GM18520 (cell line): ENCODE data around the gene UST.
A peak's percentile ranks its signal among the peaks of the same experiment; 100 is the strongest.
"Not testable (repeated sequence)": the region's sequence is repeated elsewhere in the genome, so short reads cannot be mapped to it uniquely, and the experiment has no call there.

Experiments used
- ATAC-seq: cut with Tn5 transposase; IDR thresholded peaks from one replicate; pipeline ENCODE4 v1.9.1; 2021; ENCODE audit not compliant: unreplicated experiment

The UST gene

DNA sequence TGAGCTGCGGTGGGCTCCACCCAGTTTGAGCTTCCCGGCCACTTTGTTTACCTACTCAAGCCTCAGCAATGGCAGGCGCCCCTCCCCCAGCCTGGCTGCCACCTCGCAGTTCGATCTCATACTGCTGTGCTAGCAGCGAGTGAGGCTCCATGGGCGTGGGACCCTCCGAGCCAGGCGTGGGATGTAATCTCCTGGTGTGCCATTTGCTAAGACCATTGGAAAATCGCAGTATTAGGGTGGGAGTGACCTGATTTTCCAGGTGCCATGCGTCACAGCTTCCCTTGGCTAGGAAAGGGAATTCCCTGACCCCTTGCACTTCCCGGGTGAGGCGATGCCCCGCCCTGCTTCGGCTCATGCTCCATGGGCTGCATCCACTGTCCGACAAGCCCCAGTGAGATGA, 117.3 kb downstream of the UST start:
- not testable (repeated sequence) for ATAC-seq

DNA sequence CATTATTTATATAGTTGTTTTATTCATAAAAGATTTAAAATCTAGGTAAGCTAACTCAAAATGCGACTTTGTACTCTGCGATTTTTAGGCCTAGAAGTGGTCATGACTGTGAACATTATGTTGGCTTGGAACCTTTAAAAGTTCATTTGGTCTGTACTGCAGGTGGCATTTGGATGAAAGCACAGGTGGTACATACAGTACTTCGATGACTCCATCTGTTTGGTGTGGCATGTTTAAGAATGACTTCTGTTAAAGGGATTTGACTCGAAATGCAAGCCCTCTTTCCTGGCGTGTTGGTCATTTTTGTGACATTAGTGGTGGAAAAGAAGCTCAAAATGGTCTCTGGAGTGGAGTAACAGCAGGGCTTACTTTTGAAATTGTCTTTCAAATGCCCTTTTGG, 118.1 kb downstream of the UST start:
- ATAC-seq, result no peak

DNA sequence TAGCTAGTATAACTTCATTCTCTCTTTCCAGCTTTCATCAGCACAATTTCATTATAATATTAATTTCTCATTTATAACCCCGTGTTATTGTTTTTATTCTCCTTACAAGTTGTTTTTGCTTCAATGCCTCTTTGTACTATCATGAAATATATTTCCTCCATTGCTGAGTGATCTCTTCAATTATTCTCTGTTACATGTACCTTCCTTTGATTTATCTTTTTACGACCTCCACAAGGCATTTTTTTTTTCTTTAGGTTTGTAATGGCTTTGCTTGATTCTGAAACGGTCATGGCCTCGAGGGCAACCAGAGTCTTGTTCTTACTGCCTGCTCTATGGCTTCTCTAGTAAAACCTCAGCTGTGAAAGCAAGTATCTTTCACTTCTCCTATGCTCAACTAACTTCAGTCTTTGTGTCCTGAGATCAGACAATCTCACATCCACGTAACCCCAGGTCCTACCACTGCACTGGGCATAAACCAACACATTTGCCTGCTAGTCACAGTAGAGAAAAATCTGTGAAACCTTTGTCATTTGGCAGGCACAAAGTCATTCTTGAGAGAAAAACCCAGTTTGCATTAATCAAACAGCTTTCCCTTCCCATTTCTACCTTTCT, 119.9 kb downstream of the UST start:
- peak; percentile 96 for ATAC-seq

DNA sequence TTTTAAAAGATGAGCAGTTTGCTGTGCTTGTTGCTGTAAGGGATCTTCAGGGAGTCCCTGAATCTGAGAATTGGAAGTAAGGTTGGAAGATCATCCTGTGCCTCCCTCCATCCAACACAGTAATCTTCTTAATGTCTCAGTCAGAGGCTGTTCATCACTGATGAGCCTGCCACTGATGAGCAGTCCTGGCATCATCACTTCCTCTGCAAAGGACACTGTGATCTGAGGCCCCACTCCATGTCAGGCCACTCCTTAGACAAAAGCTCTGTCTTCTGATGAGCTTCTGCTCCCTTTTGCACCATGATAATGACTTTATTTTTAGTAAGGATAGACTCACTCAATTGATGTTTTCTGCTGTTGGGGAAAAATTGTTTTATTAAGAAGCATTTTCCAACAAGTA, 121.0 kb downstream of the UST start:
- ATAC-seq, result no peak

DNA sequence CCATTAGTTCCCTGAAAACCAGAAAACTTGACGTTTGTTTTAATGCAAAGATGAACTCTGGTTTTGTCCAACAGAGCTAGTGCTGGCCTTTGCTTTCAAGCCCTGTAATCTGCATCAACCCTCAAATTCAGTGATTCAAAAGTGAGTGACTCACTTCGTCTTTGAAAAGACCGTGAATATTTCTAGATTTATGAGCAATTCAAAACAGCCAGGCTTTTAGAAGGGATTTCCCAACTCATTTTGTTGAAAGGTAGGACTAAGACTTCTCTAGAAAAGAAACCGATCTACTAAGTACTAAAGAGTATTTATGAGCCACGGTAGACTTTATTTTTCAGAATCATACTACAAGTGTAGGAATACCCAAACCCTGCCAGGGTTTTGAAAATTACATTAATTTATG, 121.5 kb downstream of the UST start:
- no peak for ATAC-seq

DNA sequence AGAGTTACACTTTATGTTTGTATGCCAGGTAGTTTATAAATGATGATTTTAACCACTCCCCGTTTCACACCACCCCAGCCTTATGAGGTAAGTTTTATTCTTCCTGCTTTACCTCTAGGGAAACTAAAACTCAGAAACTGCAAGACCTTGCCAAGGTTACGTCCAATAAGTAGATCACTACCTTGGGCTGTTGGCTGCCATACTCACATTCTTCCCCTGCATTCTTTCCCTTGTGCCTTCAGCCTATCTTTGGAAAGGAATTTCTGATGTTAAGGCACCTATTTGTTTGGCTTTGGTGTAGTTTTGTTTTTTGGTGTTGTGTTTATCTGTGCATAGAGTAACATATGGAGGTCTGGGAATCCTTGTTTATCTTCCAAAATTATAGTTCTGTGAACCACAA, 122.1 kb downstream of the UST start:
- ATAC-seq, result no peak

DNA sequence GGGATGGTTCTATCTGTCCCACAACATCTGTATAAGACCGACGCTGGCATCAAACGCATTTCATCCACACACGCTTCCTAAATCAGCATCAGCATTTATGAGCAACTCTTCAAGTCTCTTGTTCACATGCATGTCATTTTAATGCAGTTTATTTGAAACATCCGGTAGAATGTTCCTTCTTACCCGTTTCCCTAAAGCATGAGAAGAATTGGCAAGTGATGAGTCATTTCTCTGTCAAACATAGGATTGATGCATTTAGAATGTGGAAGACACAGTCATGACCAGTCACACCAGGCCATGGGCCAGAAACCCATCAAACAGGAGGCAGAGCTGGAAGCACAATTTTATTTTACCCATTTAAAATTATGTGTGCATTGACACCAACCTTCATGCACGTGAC, 122.8 kb downstream of the UST start:
- no peak for ATAC-seq

DNA sequence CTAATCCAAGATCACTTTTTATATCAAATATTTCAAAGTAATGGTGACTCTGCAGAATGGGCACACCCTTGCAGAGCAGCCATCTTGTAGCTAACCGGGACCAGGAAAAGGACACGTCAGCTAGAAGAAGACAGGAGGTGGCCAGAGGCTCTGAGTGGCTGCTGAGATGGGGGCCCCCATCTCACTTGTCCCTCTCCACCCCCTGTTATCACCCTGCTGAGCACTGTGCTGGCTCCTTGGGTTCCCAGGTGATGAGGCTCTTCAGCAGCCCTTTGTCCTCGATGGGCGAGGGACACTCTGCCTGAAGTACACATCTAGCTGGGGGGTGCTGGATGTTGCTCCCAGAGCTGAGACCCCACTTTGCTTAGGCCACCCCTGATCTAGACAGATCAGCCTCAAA, 126.3 kb downstream of the UST start:
- no peak for ATAC-seq

DNA sequence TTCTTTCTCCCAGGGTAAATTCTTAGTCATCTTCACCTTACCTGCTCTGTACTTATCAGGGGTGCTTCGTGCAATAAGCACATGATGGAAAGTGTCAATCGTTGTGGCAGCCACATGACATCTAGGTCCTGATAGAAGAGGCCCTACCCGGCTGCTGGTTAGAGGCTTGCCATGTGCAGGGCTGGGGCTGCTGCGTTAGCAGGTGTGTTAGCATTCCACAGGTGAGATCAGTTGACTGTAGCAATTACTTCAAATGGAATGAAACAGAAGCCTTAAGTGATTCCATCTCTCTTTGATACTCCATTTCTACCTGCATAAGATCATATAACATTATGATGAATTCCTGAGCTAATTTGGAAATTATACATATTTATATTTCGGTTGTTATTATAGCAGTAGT, 127.0 kb downstream of the UST start:
- no peak for ATAC-seq

DNA sequence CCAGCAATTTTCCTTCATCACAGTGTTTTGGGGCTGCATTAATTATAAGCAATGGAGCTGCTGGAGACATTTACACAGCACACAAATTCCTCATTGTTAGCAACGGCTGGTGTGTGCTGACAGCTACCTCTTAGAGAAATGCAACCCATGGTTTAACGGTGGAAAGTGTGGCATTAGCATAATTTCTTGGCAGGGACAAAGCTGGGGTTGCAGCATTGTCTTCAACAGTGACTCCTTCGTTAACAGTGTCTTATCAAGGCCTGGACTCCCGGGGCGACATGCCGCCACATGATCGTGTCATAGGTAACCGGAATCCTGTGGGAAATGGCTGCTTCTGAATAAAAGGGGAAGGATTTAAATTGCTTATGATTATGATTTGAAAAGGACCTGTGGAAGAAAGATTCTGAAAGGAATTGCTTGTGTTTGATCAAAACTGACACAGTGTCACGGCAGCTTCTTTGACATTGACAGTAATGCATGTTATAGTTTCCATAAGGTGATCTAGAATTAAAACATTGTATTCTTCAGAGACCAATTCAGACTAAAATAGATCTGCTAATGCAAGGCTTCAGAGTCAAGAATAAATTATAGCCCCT, 128.0 kb downstream of the UST start:
- ATAC-seq, result no peak

DNA sequence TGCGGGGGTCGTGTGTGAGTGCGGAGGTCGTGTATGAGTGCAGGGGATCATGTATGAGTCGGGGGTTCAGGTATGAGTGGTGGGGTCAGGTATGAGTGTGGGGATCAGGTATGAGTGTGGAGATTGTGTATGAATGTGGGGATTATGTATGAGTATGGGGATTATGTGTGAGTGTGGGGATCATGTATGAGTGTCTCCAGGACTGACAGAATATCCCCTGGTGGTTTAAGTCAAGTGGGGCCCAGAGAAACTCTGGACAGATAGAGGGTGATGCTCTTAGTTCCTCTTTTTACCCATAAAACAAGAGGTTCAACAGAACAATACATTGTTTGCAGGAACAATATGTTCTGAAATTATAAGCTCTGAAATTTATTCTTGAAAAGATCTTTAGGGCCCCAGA, 131.9 kb downstream of the UST start:
- ATAC-seq, result no peak

DNA sequence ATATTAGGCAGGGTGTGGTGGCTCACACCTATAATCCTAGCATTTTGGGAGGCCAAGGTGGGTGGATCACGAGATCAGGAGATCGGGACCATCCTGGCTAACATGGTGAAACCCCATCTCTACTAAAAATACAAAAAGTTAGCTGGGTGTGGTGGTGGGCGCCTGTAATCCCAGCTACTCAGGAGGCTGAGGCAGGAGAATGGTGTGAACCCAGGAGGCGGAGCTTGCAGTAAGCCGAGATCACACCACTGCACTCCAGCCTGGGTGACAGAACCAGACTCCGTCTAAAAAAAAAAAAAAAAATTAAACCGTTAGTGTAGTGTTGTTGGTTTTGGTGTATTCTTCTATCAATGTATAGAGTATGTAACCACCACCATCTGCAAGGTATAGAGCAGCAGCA, 133.9 kb downstream of the UST start:
- not testable (repeated sequence) for ATAC-seq

DNA sequence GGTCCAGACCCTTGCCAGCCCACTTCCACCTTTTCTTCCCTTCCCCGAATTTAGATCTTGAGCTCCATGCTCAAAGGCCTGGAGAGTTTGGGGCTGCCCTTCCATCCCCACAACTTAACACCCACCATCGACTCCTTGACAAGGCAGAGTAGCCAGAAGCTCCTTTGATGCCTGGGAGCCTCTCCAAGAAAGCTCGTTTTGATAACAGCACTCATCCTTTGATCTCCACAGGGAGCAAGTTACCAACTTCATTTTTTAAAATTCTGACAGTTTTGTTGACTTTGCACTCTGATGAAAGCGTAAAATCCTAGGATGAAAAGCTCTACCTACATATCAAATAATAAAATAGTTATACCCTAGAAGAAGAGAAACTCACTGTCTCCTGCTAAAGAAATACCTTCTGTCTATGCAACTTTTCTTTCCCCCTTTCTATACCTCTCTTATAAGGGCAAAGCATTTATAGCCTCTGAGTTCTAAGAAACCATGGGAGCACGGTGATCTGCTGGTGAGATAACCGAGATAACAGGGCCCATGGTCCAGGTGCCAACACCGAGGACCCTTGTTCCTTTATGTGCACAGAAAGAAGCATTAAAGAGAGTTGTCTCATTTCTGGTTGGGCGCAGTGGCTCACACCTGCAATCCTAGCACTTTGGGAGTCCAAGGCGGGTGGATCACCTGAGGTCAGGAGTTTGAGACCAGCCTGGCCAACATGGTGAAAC, 134.9 kb downstream of the UST start:
- no peak for ATAC-seq

DNA sequence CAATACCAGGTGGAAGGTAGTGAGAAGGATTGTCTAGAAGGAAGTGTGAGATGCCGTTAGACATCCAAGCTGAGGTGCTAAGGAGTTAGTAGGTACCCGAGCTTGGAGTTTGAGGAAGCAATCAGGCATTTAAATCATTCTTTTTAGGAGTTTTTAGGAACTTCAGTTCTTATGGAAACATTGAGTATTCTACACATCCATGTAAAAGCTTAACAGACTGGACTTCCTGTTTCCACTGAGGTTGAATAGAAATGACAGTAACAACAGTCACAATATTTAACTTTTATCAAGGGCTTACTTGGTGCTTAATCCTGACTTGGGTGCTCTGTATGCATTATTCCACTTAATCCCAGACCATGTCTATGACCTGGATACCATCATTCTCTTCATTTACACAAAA, 136.4 kb downstream of the UST start:
- ATAC-seq, result no peak

DNA sequence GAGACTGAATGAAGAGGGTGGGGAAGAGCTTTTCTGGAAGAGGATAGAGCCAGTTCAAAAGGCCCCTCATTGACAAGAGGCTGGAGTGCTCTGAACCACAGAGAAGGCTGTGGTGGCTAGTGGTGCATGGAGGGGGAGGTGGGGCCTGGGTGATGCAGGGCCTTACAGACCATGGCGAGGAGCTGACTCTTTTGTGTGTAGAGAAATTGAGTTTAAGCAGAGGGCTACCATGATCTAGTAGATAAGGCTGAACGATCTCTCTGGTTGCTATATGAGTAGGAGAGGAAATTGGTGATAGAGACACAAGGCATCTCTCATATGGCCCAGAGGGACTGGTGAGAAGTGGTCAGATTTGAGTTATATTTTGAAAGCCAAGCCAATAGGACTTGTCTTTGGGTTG, 137.6 kb downstream of the UST start:
- no peak for ATAC-seq

DNA sequence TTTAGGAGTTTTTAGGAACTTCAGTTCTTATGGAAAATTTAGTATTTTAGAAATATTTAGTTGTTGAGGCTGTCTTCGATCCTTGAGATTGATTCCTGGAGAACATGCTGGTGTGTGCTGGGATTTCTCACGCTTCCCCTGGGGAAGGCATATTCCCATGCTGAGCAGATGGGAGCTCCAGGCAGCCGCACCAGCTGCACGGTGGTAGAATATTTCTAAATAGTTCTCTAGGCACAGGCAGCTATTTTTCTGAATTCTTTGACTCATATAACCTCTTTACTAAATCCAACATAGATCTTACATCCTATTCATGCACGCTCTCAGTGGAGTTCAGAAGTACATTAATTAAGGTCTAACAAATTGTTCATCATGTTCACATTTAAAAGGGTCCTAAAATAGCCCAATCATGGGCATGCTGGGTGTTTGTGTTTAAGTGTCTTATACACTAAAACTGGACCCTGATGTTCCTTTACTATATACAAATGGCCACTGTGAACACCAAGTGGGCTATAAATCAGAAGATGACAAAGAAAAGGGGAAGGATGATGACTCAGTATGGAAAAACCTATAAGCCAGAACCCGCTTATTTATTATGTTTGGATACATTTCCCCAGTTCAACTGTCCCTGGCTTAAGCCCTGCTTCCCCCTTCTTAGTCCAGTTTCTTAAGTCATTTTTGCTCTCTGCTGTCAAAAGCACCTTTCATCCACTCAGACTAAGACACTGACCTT, 138.5 kb downstream of the UST start:
- ATAC-seq, result no peak

DNA sequence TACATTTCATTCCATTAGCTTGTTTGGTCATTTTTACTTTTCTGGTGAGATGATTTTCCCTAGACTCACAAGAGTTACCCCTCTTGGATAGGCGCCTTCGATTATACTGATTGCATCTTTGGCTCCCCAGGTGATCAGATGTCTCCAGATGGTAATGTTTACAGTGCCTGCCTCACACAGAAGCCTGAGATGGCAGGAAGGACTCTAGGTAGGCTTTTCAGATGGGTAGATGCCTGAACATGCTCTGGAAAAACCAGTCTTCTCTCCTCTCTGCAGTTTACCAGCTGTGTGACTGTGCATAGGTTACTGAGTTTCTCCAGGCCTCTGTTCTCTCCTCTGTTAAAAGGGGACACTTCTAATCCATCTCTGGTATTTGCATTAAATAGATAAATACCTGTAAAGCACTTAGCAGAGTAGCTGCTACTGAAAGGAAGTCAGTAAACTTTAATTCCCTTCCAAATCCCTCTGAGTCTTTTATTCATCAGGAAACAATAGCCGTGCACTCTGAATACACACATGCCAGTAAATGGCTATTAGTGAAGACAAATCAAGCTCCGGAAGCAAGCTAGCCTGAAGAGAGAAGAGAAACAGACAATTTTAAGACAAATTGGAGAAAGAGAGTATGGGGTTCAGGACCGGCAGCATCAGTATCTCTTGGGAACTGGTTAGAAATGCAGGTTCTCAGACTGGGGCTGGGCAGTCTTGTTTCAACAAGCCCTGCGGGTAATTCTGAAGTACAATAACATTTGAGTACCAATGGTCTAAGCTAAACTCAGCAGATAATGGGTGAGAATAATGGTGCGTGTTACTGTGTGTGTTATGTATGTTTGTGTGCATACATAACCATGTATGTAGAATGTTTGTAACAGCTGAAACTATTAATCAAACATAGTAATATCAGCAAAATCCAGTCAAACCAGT, 139.4 kb downstream of the UST start:
- no peak for ATAC-seq

DNA sequence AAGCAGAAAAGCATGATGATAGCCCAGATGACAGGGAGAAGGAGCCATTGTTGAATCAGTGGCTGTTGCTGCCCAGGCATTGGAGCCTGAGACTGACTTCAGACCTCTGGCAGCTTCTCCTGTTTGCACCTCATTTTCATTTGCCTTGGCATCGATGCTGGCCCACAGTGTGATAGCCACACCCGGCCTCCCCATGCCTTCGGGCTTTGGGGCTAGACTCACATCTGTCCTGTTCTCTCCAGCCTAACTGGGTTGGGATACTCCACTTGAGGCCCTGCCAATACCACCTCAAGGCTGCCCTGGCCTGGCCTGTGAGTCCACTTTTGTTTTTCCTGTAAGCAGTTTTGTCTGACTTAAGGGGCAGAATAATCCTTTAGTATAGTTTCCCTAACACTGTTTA, 140.4 kb downstream of the UST start:
- no peak for ATAC-seq

DNA sequence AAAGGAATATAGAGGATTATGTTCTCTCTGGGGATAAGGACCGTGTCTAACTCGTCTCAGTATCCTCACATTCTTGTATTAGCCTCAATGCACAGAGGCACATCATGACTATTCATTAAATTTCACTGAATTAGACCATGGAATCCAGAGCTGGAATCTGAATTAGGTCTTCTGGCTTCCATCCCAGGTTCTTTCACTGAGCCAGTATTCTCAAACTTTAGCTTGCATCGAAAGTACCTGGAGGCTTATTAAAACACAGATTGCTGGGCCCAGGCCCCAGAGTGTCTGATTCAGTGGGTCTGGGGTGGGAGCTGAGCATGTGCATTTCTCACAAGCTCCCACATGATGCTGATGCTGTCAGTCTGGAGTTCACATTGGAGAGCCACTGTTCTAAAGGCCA, 142.0 kb downstream of the UST start:
- no peak for ATAC-seq

DNA sequence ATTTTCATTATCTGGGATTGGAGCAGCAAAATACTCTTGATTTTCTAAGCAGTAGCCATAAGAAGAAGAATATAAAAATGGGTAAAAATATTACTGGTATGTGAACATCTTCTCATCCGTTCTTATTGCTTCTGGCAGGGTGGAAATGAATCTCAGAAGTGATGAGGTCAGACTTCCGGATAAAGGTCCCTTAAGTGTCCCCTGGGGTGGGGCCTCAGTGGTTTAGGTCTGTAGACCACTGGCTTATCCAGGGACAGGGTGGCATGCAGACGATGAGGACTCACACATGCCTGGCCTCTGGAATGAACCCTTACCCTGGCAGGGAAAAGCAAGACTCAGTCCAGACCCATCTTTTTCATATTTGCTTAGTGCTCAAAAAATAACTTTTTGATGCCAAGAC, 143.3 kb downstream of the UST start:
- ATAC-seq, result no peak
